Astrocyte of the spinal cord (primary cell): ENCODE data around the gene RBM43.

Experiments used
- DNase-seq: peaks from one replicate; pipeline ENCODE4 v3.0.0; 2011; ENCODE audit warnings: low read depth, low spot score
- H3K4me3 ChIP-seq: 2 replicates; pipeline ENCODE4 v1.5.1; 2011; ENCODE audit warnings: low read depth, mild to moderate bottlenecking, low read length, moderate library complexity
- in situ Hi-C: cut with HindIII; loops from 2 replicates; pipeline ENCODE4 v1.10.0; 2017; ENCODE audit warnings: low sequenced_read_pairs
- TF ChIP-seq, protein P1 (sequence below): IDR thresholded peaks from 2 replicates; pipeline ENCODE4 v1.5.1; 2012; ENCODE audit warnings: low read depth, mild to moderate bottlenecking, low read length, inconsistent platforms

The RBM43 gene

GRCh38 chr2:151261977-151262291 lies 271 bp upstream of the RBM43 start:
- TF ChIP-seq, protein P1, sequence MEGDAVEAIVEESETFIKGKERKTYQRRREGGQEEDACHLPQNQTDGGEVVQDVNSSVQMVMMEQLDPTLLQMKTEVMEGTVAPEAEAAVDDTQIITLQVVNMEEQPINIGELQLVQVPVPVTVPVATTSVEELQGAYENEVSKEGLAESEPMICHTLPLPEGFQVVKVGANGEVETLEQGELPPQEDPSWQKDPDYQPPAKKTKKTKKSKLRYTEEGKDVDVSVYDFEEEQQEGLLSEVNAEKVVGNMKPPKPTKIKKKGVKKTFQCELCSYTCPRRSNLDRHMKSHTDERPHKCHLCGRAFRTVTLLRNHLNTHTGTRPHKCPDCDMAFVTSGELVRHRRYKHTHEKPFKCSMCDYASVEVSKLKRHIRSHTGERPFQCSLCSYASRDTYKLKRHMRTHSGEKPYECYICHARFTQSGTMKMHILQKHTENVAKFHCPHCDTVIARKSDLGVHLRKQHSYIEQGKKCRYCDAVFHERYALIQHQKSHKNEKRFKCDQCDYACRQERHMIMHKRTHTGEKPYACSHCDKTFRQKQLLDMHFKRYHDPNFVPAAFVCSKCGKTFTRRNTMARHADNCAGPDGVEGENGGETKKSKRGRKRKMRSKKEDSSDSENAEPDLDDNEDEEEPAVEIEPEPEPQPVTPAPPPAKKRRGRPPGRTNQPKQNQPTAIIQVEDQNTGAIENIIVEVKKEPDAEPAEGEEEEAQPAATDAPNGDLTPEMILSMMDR: no peak
- no peak for DNase-seq
- in situ Hi-C loops: no loop called here
- peak overlapping the region; percentile 49 for H3K4me3 ChIP-seq

DNA sequence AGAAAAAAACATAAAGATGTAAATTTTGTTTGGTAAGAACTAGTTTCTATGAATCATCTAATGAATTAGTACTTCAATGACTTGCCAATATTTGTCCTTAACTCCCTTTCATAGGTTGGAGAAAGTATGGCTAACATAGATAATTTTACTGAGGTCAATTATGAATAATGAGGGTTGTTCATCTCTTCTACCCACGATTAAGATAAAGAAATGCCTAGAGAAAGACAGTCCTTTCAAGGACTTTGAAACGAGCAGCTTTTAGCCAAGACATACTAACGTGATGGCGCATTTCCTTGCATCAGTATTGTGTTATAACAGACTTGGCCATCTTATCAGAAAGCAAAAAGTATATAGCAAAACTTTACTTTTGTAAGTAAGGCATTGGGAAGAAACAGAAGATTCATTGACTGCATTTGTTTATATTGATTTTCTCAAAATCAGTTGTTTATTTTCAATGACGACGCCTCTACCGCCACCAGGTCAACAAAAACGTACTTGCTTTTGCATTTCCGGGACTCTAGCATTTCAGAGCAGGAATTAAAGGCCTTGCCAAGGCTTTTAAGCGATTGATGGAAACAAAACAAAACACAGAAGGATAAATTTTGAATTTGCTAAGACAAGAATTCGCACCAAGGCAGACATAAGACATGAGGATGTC lies 961 bp downstream of the RBM43 start:
- DNase-seq: peak; percentile 61

GRCh38 chr2:151258121-151258520 lies 3.5 kb downstream of the RBM43 start:
- DNase-seq: peak; percentile 83
- in situ Hi-C loops: no loop called here
- TF ChIP-seq, protein P1: no peak
- no peak overlapping the region for H3K4me3 ChIP-seq

More for the DNA sequence above, 961 bp downstream of the RBM43 start:
- in situ Hi-C loops: no loop called here
- peak overlapping the region; percentile 49 for H3K4me3 ChIP-seq
- TF ChIP-seq, protein P1: no peak

DNA sequence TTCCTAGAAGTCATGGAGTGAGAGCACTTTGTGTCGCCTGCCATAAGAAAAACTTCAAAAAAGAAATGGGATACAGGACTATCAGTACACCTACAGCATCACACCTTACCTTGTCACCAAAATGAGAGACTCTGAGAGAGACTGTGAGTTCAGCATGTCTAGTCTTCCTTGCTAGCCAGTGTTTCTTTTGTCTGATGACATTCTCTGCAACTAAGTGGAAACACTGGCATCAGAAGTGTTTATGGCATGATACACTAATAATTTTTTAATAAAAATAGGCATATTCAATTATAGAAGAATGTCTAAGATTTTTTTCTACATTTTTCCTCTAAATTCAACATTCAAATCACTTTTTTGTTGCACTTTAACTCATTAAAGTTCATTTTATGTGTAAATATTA lies 9.0 kb downstream of the RBM43 start:
- TF ChIP-seq, protein P1: no peak
- no peak for DNase-seq
- in situ Hi-C loops: no loop called here
- no peak overlapping the region for H3K4me3 ChIP-seq

GRCh38 chr2:151251012-151251411 lies 10.7 kb downstream of the RBM43 start:
- H3K4me3 ChIP-seq: no peak overlapping the region
- peak; percentile 76 for DNase-seq
- TF ChIP-seq, protein P1: no peak
- in situ Hi-C loops: no loop called here

DNA sequence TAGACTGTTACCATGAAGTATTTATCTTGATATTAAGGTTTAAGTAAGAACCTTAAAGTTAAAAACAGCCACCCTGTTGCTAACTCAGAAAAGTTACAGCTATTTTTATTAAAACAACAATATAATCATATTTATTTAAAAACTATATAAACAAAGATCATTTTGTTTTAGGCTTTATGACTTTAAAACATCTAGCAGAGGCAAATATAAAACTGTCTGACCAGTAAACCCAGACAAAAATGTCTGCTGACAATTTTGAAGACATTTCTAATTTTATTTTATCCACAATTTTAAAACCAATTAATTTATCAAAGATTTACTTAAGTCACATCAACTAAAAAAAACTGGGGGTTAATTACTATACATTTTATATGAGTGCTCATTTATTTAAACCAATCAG lies 14.2 kb downstream of the RBM43 start:
- TF ChIP-seq, protein P1: no peak
- H3K4me3 ChIP-seq: no peak overlapping the region
- in situ Hi-C loops: no loop called here
- no peak for DNase-seq
